ENCODE results near the gene APC2. TPM values are rescaled to one million over a fixed set of nuclear protein-coding genes. Genes with fewer than 3 reads are reported as not detected.
A peak's percentile ranks its signal among the peaks of the same experiment; 100 is the strongest.

APC2 gene
- polyA plus RNA-seq, 4 donors = 0.58 to 2.1 (median 0.81) TPM; not detected in 1

DNA sequence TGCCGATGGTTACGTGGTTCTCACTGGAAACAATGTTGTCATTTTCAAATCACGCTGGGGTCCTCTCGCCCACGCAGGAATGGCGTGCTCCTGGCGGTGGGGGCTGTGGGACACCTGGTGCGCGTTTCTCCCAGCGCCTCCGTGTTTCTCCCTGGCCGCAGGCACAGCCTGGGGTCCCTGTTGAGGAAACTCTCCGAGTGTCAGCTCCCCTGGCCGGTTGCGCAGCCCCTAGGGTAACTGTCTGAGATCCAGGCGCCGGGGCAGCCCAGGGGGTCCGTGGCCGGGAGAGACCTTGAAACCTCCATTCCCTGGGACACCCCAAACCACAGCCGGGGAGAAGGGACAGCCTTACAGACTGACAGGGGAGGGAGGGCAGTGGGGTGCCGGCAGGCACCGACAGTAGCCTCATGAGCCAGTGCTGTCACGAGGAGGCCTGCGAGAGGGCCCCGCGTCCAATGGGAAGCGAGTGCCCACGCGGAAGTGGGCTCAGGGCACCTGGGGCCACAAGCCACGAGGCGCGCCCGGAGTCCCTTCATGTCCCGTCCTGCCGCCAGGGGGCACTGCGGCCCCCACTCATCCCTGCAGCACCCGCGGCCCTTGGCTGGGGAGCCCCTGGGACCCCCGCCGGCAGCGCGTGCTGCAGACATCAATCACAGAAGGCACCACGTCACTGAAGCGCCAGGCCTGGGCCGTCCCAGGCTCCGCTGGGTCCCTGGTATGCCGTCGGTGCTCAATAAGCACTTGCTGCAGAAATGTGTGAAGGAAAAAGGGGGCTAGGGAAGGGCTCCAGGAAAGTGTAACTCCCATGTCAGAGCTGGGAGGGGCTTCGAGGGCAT, 53.4 kb downstream of the APC2 start:
- Histone ChIP-seq H3K4me1 (ENCODE audit: control insufficient read depth in 3 of 3, insufficient read depth in 2 of 3, low read depth in 1 of 3, low read length in 2 of 3) (peaks cover 2 to 43% (median 5%) of the 10 kb centered on the region in 3 donors), H3K9me3 (ENCODE audit: control insufficient read depth in 2 of 2, insufficient read depth in 1 of 2, low read depth in 1 of 2, low read length in 1 of 2) (peaks cover 0 to 18% of the 10 kb centered on the region in 2 donors), H3K36me3 (ENCODE audit: control insufficient read depth in 3 of 3, insufficient read depth in 2 of 3, low read depth in 1 of 3, low read length in 3 of 3) (peaks cover 0 to 31% (median 0%) of the 10 kb centered on the region in 3 donors), H3K4me3 (ENCODE audit: low read depth in 1 of 3, low read length in 3 of 3) (peak overlapping the region in 2 of 3 donors; percentile 21 to 42), H3K27ac (ENCODE audit: low read depth in 1 of 3, low read length in 2 of 3) (peak overlapping the region in 2 of 3 donors; percentile 44 to 64), H3K27me3 (ENCODE audit: control insufficient read depth in 3 of 3, insufficient read depth in 3 of 3, low read length in 3 of 3) (peaks cover 0 to 13% (median 2%) of the 10 kb centered on the region in 3 donors)
- WGBS, 3 donors = 7 to 13% (median 12%) methylated on average over 43 to 49 of the region's 49 CpGs
- FAIRE-seq (no peak), DNase-seq (peak; percentile 69 to 87)

DNA sequence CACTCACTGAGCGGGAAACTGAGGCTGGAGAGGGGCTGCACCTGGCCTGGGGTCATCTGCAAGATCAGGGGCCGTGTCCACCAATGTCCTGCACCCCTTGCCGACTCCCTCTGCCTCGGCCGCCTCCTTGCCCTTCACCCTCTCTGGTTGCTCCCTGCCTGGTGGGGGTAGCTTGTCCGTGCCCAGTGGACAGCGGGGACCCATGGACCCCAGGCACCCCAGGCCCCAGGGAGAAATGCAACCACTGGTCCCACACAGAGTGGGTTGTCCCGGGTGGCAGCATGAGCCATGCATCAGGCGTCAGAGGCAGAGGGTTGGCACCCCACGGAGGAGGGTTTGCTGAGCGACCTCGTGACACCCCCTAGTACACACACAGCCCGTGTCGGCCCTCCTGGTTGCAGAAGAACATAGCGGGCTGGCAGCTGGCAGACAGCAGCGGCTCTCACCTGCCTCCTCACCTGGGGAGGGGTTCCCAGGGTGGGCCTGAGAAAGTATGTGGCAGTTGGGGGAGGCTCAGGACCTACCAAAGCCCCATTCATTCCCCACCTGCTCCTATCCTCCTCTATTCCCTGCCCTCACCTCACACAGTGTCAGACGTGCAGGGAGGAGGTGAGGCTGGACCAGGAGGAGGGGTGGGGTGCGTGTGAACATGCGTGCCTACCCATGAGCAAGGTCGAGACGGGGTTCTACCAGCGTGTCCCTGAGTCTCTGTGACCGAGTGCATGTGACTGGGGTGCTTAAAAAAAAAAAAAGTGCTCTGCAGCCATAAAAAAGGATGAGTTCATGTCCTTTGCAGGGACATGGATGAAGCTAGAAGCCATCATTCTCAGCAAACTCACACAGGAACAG, 54.2 kb downstream of the APC2 start:
- H3K4me1 ChIP-seq (ENCODE audit: control insufficient read depth in 3 of 3, insufficient read depth in 2 of 3, low read depth in 1 of 3, low read length in 2 of 3) = peaks cover 2 to 43% (median 6%) of the 10 kb centered on the region in 3 donors
- peaks cover 0 to 21% of the 10 kb centered on the region in 2 donors for H3K9me3 ChIP-seq (ENCODE audit: control insufficient read depth in 2 of 2, insufficient read depth in 1 of 2, low read depth in 1 of 2, low read length in 1 of 2)
- peaks cover 0 to 32% (median 0%) of the 10 kb centered on the region in 3 donors for H3K36me3 ChIP-seq (ENCODE audit: control insufficient read depth in 3 of 3, insufficient read depth in 2 of 3, low read depth in 1 of 3, low read length in 3 of 3)
- H3K27ac ChIP-seq (ENCODE audit: low read depth in 1 of 3, low read length in 2 of 3) = no peak overlapping the region
- FAIRE-seq (no peak), DNase-seq (no peak)
- no peak overlapping the region for H3K4me3 ChIP-seq (ENCODE audit: low read depth in 1 of 3, low read length in 3 of 3)
- H3K27me3 ChIP-seq (ENCODE audit: control insufficient read depth in 3 of 3, insufficient read depth in 3 of 3, low read length in 3 of 3) = peaks cover 0 to 13% (median 2%) of the 10 kb centered on the region in 3 donors
- WGBS, 3 donors = 33 to 53% (median 44%) methylated on average over 23 of the region's 23 CpGs

DNA sequence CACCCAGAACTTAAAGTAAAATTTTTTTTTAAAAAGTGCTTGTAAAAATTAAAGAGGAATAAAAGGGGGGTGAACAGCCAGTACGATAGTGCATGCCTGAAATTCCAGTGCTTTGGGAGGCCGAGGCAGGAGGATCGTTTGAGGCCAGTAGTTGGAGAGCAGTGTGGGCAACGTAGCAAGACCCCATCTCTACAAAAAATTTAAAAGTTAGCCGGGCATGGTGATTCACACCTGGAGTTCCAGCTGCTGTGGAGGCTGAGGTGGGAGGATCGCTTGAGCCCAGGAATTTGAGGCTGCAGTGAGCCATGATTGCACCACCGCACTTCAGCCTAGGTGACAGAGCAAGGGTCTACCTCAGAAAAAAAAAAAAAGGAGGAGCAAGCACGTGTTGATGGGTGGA, 55.1 kb downstream of the APC2 start:
- DNase-seq = no peak
- peaks cover 0 to 13% (median 2%) of the 10 kb centered on the region in 3 donors for H3K27me3 ChIP-seq (ENCODE audit: control insufficient read depth in 3 of 3, insufficient read depth in 3 of 3, low read length in 3 of 3)
- H3K4me1 ChIP-seq (ENCODE audit: control insufficient read depth in 3 of 3, insufficient read depth in 2 of 3, low read depth in 1 of 3, low read length in 2 of 3) = peaks cover 2 to 48% (median 6%) of the 10 kb centered on the region in 3 donors
- H3K27ac ChIP-seq (ENCODE audit: low read depth in 1 of 3, low read length in 2 of 3) = no peak overlapping the region
- H3K36me3 ChIP-seq (ENCODE audit: control insufficient read depth in 3 of 3, insufficient read depth in 2 of 3, low read depth in 1 of 3, low read length in 3 of 3) = peaks cover 0 to 37% (median 0%) of the 10 kb centered on the region in 3 donors
- H3K9me3 ChIP-seq (ENCODE audit: control insufficient read depth in 2 of 2, insufficient read depth in 1 of 2, low read depth in 1 of 2, low read length in 1 of 2) = peaks cover 0 to 17% of the 10 kb centered on the region in 2 donors
- no peak for FAIRE-seq
- no peak overlapping the region for H3K4me3 ChIP-seq (ENCODE audit: low read depth in 1 of 3, low read length in 3 of 3)
- 77 to 81% (median 80%) methylated on average over 8 of the region's 8 CpGs for WGBS, 3 donors

DNA sequence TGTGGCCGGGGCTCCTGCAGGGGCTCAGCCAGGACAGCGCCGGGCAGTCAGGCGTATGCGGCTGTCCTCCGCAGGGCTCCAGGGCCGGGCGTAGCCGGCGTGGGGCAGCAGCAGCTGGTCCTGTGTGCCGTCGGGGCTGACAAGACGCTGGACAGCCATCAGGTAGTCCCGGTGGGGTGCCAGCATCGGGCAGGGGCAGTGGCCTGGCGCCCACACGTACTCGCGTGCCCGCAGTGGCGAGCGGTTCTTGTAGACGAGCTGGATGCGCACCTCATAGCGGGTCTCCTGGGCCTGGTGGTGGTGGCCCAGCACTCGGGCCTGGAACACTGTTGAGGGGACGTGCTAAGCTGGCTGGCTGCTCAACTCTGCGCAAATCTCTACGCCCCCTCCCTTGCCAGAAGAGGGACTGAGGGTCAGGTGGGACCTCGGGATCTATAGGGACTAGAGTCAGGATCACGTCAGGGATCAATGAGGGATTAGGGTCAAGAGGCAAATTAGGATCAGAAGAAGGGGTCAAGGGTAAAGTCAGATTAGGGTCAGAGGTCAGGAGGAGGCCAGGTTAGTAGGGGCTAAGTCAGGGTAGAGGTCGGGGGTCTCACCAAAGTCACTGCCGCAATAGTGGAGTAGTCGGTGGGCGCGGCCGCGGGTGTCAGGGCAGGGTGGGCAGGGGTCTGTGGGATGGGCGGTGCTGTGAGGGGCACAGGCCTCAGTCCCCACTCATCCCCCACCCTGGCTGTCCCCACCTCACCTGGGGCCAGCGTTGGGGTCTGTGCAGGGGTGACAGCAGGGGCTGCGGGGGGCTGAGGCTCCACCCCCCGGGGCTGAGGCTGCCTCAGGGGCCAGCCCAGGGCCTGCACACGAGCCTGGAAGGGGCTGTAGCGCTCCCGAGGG, 56.3 kb downstream of the APC2 start:
- H3K36me3 ChIP-seq (ENCODE audit: control insufficient read depth in 3 of 3, insufficient read depth in 2 of 3, low read depth in 1 of 3, low read length in 3 of 3) = peaks cover 0 to 39% (median 0%) of the 10 kb centered on the region in 3 donors
- peaks cover 2 to 55% (median 6%) of the 10 kb centered on the region in 3 donors for H3K4me1 ChIP-seq (ENCODE audit: control insufficient read depth in 3 of 3, insufficient read depth in 2 of 3, low read depth in 1 of 3, low read length in 2 of 3)
- 89 to 90% (median 89%) methylated on average over 44 to 45 of the region's 45 CpGs for WGBS, 3 donors
- H3K27me3 ChIP-seq (ENCODE audit: control insufficient read depth in 3 of 3, insufficient read depth in 3 of 3, low read length in 3 of 3) = peaks cover 0 to 13% (median 2%) of the 10 kb centered on the region in 3 donors
- H3K9me3 ChIP-seq (ENCODE audit: control insufficient read depth in 2 of 2, insufficient read depth in 1 of 2, low read depth in 1 of 2, low read length in 1 of 2) = peaks cover 0 to 15% of the 10 kb centered on the region in 2 donors
- FAIRE-seq = no peak
- H3K27ac ChIP-seq (ENCODE audit: low read depth in 1 of 3, low read length in 2 of 3) = no peak overlapping the region
- DNase-seq = no peak
- H3K4me3 ChIP-seq (ENCODE audit: low read depth in 1 of 3, low read length in 3 of 3) = no peak overlapping the region

DNA sequence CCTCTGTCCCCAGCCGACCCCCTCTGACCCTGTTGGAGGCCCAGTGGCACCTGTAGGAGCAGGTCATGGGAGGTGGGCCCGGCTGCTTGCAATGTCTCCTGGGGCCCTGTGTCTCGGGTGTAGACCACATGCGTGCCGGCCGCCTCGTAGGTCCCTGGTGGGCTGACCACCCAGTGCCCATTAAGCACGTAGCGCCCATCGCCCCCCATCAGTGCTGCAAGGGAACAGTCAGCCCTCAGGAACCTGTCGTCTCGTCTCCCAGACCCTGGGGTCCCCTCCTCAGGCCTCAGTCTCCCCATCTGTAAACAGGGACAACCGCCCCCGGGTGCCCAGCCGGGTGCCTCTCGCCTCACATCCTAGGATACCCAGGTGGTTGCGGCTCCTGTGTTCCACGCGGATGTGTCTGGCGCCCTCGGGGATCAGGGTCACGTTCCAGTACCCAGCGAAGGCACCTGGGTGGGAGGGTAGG, 57.3 kb downstream of the APC2 start:
- Histone ChIP-seq H3K27me3 (ENCODE audit: control insufficient read depth in 3 of 3, insufficient read depth in 3 of 3, low read length in 3 of 3) (peaks cover 0 to 13% (median 2%) of the 10 kb centered on the region in 3 donors), H3K9me3 (ENCODE audit: control insufficient read depth in 2 of 2, insufficient read depth in 1 of 2, low read depth in 1 of 2, low read length in 1 of 2) (peaks cover 0 to 15% of the 10 kb centered on the region in 2 donors), H3K36me3 (ENCODE audit: control insufficient read depth in 3 of 3, insufficient read depth in 2 of 3, low read depth in 1 of 3, low read length in 3 of 3) (peaks cover 0 to 39% (median 0%) of the 10 kb centered on the region in 3 donors), H3K4me3 (ENCODE audit: low read depth in 1 of 3, low read length in 3 of 3) (peak overlapping the region in 2 of 3 donors; percentile 32 to 42), H3K4me1 (ENCODE audit: control insufficient read depth in 3 of 3, insufficient read depth in 2 of 3, low read depth in 1 of 3, low read length in 2 of 3) (peaks cover 2 to 56% (median 6%) of the 10 kb centered on the region in 3 donors), H3K27ac (ENCODE audit: low read depth in 1 of 3, low read length in 2 of 3) (peak overlapping the region; percentile 34 to 95 (median 91))
- no peak for DNase-seq
- WGBS, 3 donors = 66 to 67% (median 66%) methylated on average over 22 to 23 of the region's 23 CpGs
- no peak for FAIRE-seq

DNA sequence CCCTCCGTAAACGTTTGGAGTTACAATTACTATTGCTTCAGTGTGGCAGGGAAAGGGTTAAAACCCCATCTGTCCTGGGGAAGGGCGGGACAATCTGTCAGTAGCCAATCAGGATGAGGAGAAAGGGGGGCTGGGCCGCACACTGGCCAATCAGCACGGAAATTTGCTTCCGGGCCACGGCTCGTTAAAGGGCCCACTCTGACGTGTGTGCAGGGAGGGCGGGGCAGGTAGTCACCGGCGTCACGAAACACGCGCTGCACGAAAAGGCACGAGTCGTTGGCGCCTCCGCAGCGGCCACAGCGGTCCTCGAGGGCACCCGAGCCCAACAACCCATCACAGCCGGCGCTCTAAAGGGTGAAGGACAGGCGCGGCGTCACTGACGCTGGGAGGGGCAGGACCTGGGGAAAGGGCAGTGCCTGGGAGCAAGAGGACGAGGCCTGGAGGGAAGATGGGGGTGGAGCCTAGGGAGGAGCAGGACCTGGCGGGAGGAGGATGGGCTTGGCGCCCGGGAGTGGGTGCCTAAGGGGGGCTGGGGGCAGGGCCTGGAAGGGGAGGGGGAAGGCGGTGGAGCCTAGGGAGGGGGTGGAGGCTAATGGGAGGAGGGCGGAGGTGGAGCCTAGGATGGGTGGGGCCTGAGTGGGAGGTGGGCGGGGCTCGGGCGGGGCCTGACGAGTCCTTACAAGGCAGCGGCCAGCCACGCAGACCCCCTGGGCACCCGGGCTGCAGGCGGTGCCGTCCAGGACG, 58.0 kb downstream of the APC2 start:
- H3K9me3 ChIP-seq (ENCODE audit: control insufficient read depth in 2 of 2, insufficient read depth in 1 of 2, low read depth in 1 of 2, low read length in 1 of 2) = peaks cover 0 to 18% of the 10 kb centered on the region in 2 donors
- peak overlapping the region in 2 of 3 donors; percentile 32 to 42 for H3K4me3 ChIP-seq (ENCODE audit: low read depth in 1 of 3, low read length in 3 of 3)
- 2 to 4% (median 2%) methylated on average over 42 to 46 of the region's 46 CpGs for WGBS, 3 donors
- DNase-seq (peak; percentile 95 to 98), FAIRE-seq (no peak)
- peaks cover 2 to 52% (median 6%) of the 10 kb centered on the region in 3 donors for H3K4me1 ChIP-seq (ENCODE audit: control insufficient read depth in 3 of 3, insufficient read depth in 2 of 3, low read depth in 1 of 3, low read length in 2 of 3)
- peaks cover 0 to 39% (median 0%) of the 10 kb centered on the region in 3 donors for H3K36me3 ChIP-seq (ENCODE audit: control insufficient read depth in 3 of 3, insufficient read depth in 2 of 3, low read depth in 1 of 3, low read length in 3 of 3)
- peaks cover 0 to 13% (median 2%) of the 10 kb centered on the region in 3 donors for H3K27me3 ChIP-seq (ENCODE audit: control insufficient read depth in 3 of 3, insufficient read depth in 3 of 3, low read length in 3 of 3)
- peak overlapping the region; percentile 35 to 95 (median 91) for H3K27ac ChIP-seq (ENCODE audit: low read depth in 1 of 3, low read length in 2 of 3)

DNA sequence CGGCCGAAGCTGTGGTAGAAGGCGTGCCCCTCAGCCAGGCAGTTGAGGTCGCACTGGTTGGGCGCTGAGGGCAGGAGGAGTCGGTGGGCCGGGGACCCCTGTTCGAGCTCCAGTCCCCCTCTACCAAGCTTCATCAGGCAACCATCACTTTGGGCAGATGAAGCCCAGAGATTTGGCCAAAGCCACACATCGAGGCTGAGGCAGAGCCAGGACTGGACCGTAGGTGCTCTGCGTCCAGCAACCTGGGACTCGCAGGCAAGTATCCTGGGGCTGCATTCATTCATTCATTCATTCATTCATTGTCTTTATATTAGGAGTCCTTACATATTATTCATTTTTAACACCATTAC, 58.6 kb downstream of the APC2 start:
- DNase-seq (no peak), FAIRE-seq (no peak)
- peaks cover 0 to 39% (median 0%) of the 10 kb centered on the region in 3 donors for H3K36me3 ChIP-seq (ENCODE audit: control insufficient read depth in 3 of 3, insufficient read depth in 2 of 3, low read depth in 1 of 3, low read length in 3 of 3)
- H3K4me3 ChIP-seq (ENCODE audit: low read depth in 1 of 3, low read length in 3 of 3) = peak overlapping the region in 1 of 3 donors; percentile 24
- peaks cover 2 to 46% (median 6%) of the 10 kb centered on the region in 3 donors for H3K4me1 ChIP-seq (ENCODE audit: control insufficient read depth in 3 of 3, insufficient read depth in 2 of 3, low read depth in 1 of 3, low read length in 2 of 3)
- H3K27me3 ChIP-seq (ENCODE audit: control insufficient read depth in 3 of 3, insufficient read depth in 3 of 3, low read length in 3 of 3) = peaks cover 0 to 8% (median 2%) of the 10 kb centered on the region in 3 donors
- WGBS, 3 donors = 32 to 36% (median 33%) methylated on average over 12 of the region's 12 CpGs
- H3K27ac ChIP-seq (ENCODE audit: low read depth in 1 of 3, low read length in 2 of 3) = peak overlapping the region; percentile 17 to 67 (median 35)
- peaks cover 0 to 18% of the 10 kb centered on the region in 2 donors for H3K9me3 ChIP-seq (ENCODE audit: control insufficient read depth in 2 of 2, insufficient read depth in 1 of 2, low read depth in 1 of 2, low read length in 1 of 2)

All from small intestine (tissue), 7 donors.